Activated T-cell treated with anti-CD3 and anti-CD28 coated beads, Interleukin-2, amount 50 U/mL, for 4 hours (primary cell): ENCODE measurements around the gene MOB3B. TPM values are rescaled to one million over a fixed set of nuclear protein-coding genes. Genes with fewer than 3 reads are reported as not detected.

Experiments used
- ATAC-seq, 2 donors: fragments of 200-7000 bp; cut with Tn5 transposase; one replicate each; pipeline ENCODE4 v1.10.0; 2021
- DNase-seq: peaks from one replicate; pipeline ENCODE4 v3.0.0-alpha.2; 2020
- H3K27me3 Mint-ChIP-seq: one replicate; pipeline ENCODE4 v1.8.0; 2021; ENCODE audit warnings: low read depth, mixed read lengths
- H3K36me3 Mint-ChIP-seq: one replicate; pipeline ENCODE4 v1.8.0; 2022; ENCODE audit warnings: mixed read lengths; ENCODE audit not compliant: insufficient read depth
- H3K4me1 Mint-ChIP-seq: one replicate; pipeline ENCODE4 v1.8.0; 2021; ENCODE audit warnings: low read depth, mixed read lengths
- H3K4me3 Mint-ChIP-seq: one replicate; pipeline ENCODE4 v1.8.0; 2021; ENCODE audit warnings: mild to moderate bottlenecking, moderate library complexity, mixed read lengths
- H3K9me3 Mint-ChIP-seq: one replicate; pipeline ENCODE4 v1.8.0; 2021; ENCODE audit warnings: mixed read lengths
- total RNA-seq, 3 donors: library from RNA; stranded (reverse); gene quantifications; one replicate each; pipeline ENCODE4 v1.2.1, GENCODE V29; 2021

The MOB3B gene
- under 1 TPM; 0.45 to 0.96 (median 0.57) TPM for total RNA-seq

DNA sequence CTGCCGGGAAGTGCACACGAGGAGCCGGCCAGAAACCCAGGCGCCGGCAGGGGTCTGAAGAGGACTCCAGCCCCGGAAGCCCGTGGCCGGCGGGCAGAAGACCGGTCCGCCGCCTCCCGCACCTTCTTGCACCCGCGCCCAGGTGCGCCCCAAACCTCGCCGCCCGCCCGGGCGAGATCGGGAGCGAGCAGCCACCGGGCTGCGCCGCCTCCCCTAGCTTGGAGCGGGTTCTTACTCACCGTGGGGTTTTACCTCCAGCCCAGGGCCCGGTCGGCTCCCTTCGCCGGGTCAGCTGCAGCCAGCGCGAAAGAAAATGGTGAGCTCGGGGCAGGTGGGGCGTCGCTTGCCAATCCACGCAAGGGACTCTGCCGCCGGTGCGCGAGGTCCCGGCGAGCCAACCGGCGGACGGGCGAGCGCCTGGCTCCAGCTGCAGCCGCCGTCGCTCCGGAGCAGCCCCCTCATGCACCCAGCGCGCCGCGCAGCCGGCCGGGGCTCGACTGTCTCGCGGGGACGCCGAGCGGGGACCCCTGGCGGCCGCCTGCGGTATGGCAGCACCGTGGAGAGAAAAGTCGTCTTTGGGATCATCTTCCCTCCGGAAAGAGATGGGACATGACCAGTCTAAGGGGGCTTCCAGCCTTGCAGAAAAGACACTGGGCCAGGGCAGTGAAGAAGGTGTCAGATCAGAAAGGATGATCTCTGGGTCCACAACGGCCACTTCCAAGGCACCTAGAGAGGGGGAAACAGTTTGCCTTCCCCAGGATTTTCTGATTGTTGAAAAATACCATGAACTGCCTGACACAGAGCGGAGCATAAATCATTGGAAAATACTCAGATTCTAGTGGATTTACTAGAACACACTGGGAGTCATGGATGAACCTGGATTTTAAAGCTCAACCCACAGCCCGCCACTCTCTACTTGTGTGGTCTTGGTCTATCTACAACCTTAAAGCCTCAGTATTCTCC is at the start of gene MOB3B:
MOB3B (minus strand) TSS at position 499 of the 963 bp plus-strand sequence. CDS start 74,264 bp downstream, outside the sequence.
- DNase-seq: peak; percentile 77
- ATAC-seq: peak; percentile 89 to 93
- H3K4me1 Mint-ChIP-seq: peaks cover 12% of the 10 kb centered on the region
- peak within 1 kb of the TSS; percentile 90 for H3K4me3 Mint-ChIP-seq
- H3K9me3 Mint-ChIP-seq: no peaks in the 10 kb centered on the region
- H3K36me3 Mint-ChIP-seq: no peaks in the 10 kb centered on the region
- peaks cover 13% of the 10 kb centered on the region for H3K27me3 Mint-ChIP-seq

- DNase-seq (peak; percentile 96), ATAC-seq (peak; percentile 76 to 78)
- Mint-ChIP-seq H3K4me3 (peak overlapping the region; percentile 95), H3K27me3 (no peaks in the 10 kb centered on the region), H3K9me3 (peaks cover 9% of the 10 kb centered on the region), H3K36me3 (no peaks in the 10 kb centered on the region), H3K4me1 (peaks cover 31% of the 10 kb centered on the region)
These were observed 44.3 kb upstream of the MOB3B start for GRCh38 chr9:27573634-27574590.

- ATAC-seq (peak; percentile 64 to 70), DNase-seq (peak; percentile 88)
- Mint-ChIP-seq H3K36me3 (no peaks in the 10 kb centered on the region), H3K4me1 (peaks cover 31% of the 10 kb centered on the region), H3K9me3 (peaks cover 2% of the 10 kb centered on the region), H3K4me3 (peak within 1 kb of the TSS; percentile 95), H3K27me3 (no peaks in the 10 kb centered on the region)
These were observed 43.5 kb upstream of the MOB3B start, which contains the start of gene C9orf72 for GRCh38 chr9:27572918-27573633. Gene C9orf72 (minus strand): TSS chr9:27573481. CDS start chr9:27567120, 6,361 bp downstream.

GRCh38 chr9:27572566-27572917 is 42.9 kb upstream of the MOB3B start:
- peaks cover 31% of the 10 kb centered on the region for H3K4me1 Mint-ChIP-seq
- peak overlapping the region; percentile 90 for H3K4me3 Mint-ChIP-seq
- H3K36me3 Mint-ChIP-seq: no peaks in the 10 kb centered on the region
- H3K9me3 Mint-ChIP-seq: no peaks in the 10 kb centered on the region
- no peaks in the 10 kb centered on the region for H3K27me3 Mint-ChIP-seq
- ATAC-seq (peak; percentile 62 to 64), DNase-seq (no peak)

- peak overlapping the region; percentile 90 for H3K4me3 Mint-ChIP-seq
- H3K4me1 Mint-ChIP-seq: peaks cover 31% of the 10 kb centered on the region
These were observed 42.4 kb upstream of the MOB3B start for GRCh38 chr9:27572061-27572460.

DNA sequence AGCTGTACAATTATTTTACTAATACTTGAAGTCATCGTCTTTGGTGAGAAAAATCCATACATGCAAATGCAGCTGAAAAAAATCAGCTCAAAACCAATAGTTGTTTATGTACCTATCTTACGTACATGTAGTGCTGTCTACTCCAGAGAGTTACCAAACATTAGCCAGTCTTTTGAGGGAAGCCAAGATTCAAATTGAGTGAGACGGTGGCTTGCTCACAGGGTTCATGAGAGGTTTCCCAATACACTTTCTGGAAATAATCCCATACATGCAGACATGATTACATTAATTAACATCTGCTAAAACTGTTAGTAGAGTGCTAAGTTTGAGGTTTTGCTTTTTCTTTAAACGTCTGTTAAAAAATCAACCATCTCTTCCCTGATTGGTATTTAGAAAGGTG is 41.4 kb upstream of the MOB3B start:
- H3K36me3 Mint-ChIP-seq: peaks cover 4% of the 10 kb centered on the region
- no peak for ATAC-seq
- no peaks in the 10 kb centered on the region for H3K9me3 Mint-ChIP-seq
- H3K4me3 Mint-ChIP-seq: no peak overlapping the region
- H3K27me3 Mint-ChIP-seq: no peaks in the 10 kb centered on the region
- H3K4me1 Mint-ChIP-seq: peaks cover 36% of the 10 kb centered on the region
- no peak for DNase-seq

More at GRCh38 chr9:27572061-27572460, 42.4 kb upstream of the MOB3B start:
- ATAC-seq (no peak), DNase-seq (no peak)
- Mint-ChIP-seq H3K9me3 (no peaks in the 10 kb centered on the region), H3K27me3 (no peaks in the 10 kb centered on the region), H3K36me3 (no peaks in the 10 kb centered on the region)

DNA sequence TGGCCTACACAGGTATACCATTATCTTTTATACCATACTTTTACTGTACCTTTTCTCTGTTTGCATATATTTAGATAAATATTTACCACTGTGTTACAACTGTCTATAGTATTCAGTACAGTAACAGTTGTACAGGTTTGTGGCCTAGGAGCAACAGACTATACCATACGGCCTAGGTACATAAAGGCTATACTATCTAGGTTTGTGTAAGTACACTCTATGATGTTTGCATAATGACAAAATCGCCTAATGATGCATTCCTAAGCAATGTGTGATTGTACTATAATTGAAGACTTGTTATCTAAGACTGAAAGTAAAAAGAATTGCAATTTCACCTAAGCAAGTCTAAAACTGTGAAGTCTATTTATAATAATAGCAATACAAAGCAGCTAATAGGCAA is 39.8 kb upstream of the MOB3B start:
- Mint-ChIP-seq H3K9me3 (no peaks in the 10 kb centered on the region), H3K4me3 (no peak overlapping the region), H3K4me1 (peaks cover 41% of the 10 kb centered on the region), H3K36me3 (peaks cover 6% of the 10 kb centered on the region), H3K27me3 (no peaks in the 10 kb centered on the region)
- no peak for ATAC-seq
- no peak for DNase-seq

GRCh38 chr9:27566118-27566517 is 36.5 kb upstream of the MOB3B start:
- Mint-ChIP-seq H3K4me1 (peaks cover 30% of the 10 kb centered on the region), H3K9me3 (no peaks in the 10 kb centered on the region), H3K36me3 (peaks cover 15% of the 10 kb centered on the region), H3K27me3 (no peaks in the 10 kb centered on the region), H3K4me3 (no peak overlapping the region)
- ATAC-seq (no peak), DNase-seq (no peak)

DNA sequence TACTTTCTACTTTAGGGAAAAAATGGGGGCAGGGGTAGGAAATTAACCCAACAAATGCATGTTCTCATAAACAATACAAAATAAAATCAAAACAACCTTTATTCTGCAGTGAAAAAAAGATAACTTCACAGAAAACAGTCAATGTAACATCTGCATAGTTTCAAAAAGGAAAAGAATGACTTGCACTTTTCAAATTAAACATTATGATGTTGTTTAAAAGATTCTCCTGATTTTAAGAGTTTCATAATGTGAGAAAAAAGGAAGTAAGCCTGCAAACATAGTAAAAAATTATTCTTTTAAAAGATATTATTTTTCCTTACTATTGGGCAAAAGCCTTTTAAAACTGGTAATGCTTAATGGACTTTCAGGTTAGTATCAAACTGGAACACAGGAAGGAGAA is 36.1 kb upstream of the MOB3B start:
- H3K36me3 Mint-ChIP-seq: peaks cover 19% of the 10 kb centered on the region
- H3K27me3 Mint-ChIP-seq: no peaks in the 10 kb centered on the region
- ATAC-seq (no peak), DNase-seq (no peak)
- H3K9me3 Mint-ChIP-seq: no peaks in the 10 kb centered on the region
- H3K4me1 Mint-ChIP-seq: peaks cover 25% of the 10 kb centered on the region
- no peak overlapping the region for H3K4me3 Mint-ChIP-seq

- DNase-seq (no peak), ATAC-seq (no peak)
- Mint-ChIP-seq H3K36me3 (peaks cover 19% of the 10 kb centered on the region), H3K9me3 (no peaks in the 10 kb centered on the region), H3K4me1 (peaks cover 25% of the 10 kb centered on the region), H3K27me3 (no peaks in the 10 kb centered on the region), H3K4me3 (no peak overlapping the region)
These were observed 35.1 kb upstream of the MOB3B start for GRCh38 chr9:27564670-27565069.

GRCh38 chr9:27563738-27564430 is 34.3 kb upstream of the MOB3B start:
- H3K4me1 Mint-ChIP-seq: peaks cover 25% of the 10 kb centered on the region
- DNase-seq (no peak), ATAC-seq (no peak)
- H3K4me3 Mint-ChIP-seq: no peak overlapping the region
- peaks cover 22% of the 10 kb centered on the region for H3K36me3 Mint-ChIP-seq
- no peaks in the 10 kb centered on the region for H3K27me3 Mint-ChIP-seq
- H3K9me3 Mint-ChIP-seq: no peaks in the 10 kb centered on the region

GRCh38 chr9:27561685-27562084 is 32.1 kb upstream of the MOB3B start:
- Mint-ChIP-seq H3K9me3 (no peaks in the 10 kb centered on the region), H3K4me1 (peaks cover 24% of the 10 kb centered on the region), H3K4me3 (no peak overlapping the region), H3K27me3 (no peaks in the 10 kb centered on the region), H3K36me3 (peaks cover 22% of the 10 kb centered on the region)
- ATAC-seq (no peak), DNase-seq (no peak)

DNA sequence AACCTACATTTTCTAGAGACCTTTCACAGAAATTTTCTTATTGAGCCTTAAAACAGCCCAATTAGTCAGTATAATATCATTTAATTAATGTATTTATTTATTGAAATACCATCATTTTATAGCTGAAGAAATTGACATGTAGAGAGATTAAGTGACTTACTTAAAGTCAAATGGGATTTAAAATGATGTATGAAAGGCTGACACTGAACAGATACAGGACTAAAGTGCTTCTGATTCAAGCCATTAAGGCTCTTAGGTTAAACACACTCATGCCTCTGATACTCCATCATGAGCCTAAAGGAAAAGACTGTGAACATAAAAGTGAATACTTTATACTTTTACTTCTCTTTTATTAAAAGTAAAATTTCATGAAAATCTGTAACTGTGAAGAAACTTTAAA is 30.8 kb upstream of the MOB3B start:
- Mint-ChIP-seq H3K4me3 (no peak overlapping the region), H3K27me3 (no peaks in the 10 kb centered on the region), H3K4me1 (peaks cover 17% of the 10 kb centered on the region), H3K36me3 (peaks cover 20% of the 10 kb centered on the region), H3K9me3 (no peaks in the 10 kb centered on the region)
- ATAC-seq: no peak
- DNase-seq: no peak
